PC-9 (cell line): ENCODE measurements around the gene ESRP2. TPM values are rescaled to one million over a fixed set of nuclear protein-coding genes. Genes with fewer than 3 reads are reported as not detected.

ENCODE experiments used
- BruUV-seq: library from RNA; stranded (reverse); fragments of 400-500 nt; replicated peaks from 2 replicates; lab custom pipeline; 2021; lab: Mats Ljungman, UMichigan
- CTCF ChIA-PET: fragments of 300-600 bp; sonication (Branson Sonifier 250); formaldehyde crosslinking; loops from one replicate; lab custom pipeline; 2022; ENCODE audit warnings: antibody characterized with exemption; lab: Charles Lee
- POLR2A ChIA-PET: fragments of 300-600 bp; sonication (Branson Sonifier 250); formaldehyde crosslinking; loops from one replicate; lab custom pipeline; 2022; ENCODE audit warnings: antibody characterized with exemption; ENCODE audit not compliant: unreplicated experiment; lab: Charles Lee
- DNase-seq, 2 experiments: peaks; one replicate each; pipeline versions ENCODE4 v3.0.0 to v3.0.0-alpha.2; 2015 to 2022; ENCODE audit warnings: mixed read lengths in 1 of 2
- H2AFZ ChIP-seq: fragments of 200-600 bp; sonication (generic); 2 replicates; pipeline ENCODE4 v1.8.1; 2017; ENCODE audit warnings: antibody characterized with exemption
- H3F3A ChIP-seq: fragments of 200-600 bp; sonication (generic); 2 replicates; pipeline ENCODE4 v1.8.1; 2017; ENCODE audit warnings: antibody characterized with exemption, mild to moderate bottlenecking, low read depth; ENCODE audit not compliant: insufficient read depth
- H3K27ac ChIP-seq: fragments of 200-600 bp; sonication (generic); 2 replicates; pipeline ENCODE4 v1.6.1; 2016; ENCODE audit warnings: mixed run types
- H3K27me3 ChIP-seq: fragments of 200-600 bp; sonication (generic); 2 replicates; pipeline ENCODE4 v1.6.1; 2016; ENCODE audit warnings: low read depth, mixed run types; ENCODE audit not compliant: insufficient read depth
- H3K36me3 ChIP-seq: fragments of 200-600 bp; sonication (generic); 2 replicates; pipeline ENCODE4 v1.6.1; 2016; ENCODE audit warnings: low read depth, mixed run types
- H3K4me1 ChIP-seq: fragments of 200-600 bp; sonication (generic); replicated peaks from 2 replicates; pipeline ENCODE4 v1.6.1; 2016; ENCODE audit warnings: mixed run types; ENCODE audit not compliant: insufficient read depth
- H3K4me2 ChIP-seq: fragments of 200-600 bp; sonication (generic); 2 replicates; pipeline ENCODE4 v1.6.1; 2017; ENCODE audit warnings: mixed run types
- H3K4me3 ChIP-seq: fragments of 200-600 bp; sonication (generic); 2 replicates; pipeline ENCODE4 v1.6.1; 2016; ENCODE audit warnings: mixed run types
- H3K79me2 ChIP-seq: fragments of 200-600 bp; sonication (generic); 2 replicates; pipeline ENCODE4 v1.6.1; 2017; ENCODE audit warnings: low read depth, mixed run types
- H3K9me2 ChIP-seq: fragments of 200-600 bp; sonication (generic); 2 replicates; pipeline ENCODE4 v1.8.1; 2017; ENCODE audit warnings: mild to moderate bottlenecking; ENCODE audit not compliant: insufficient read depth
- H3K9me3 ChIP-seq: fragments of 200-600 bp; sonication (generic); 2 replicates; pipeline ENCODE4 v1.8.1; 2016; ENCODE audit warnings: low read depth; ENCODE audit not compliant: insufficient read depth
- H4K20me1 ChIP-seq: fragments of 200-600 bp; sonication (generic); 2 replicates; pipeline ENCODE4 v1.8.1; 2017; ENCODE audit not compliant: insufficient read depth
- EZH2 ChIP-seq: fragments of 200-600 bp; sonication (generic); IDR thresholded peaks from 2 replicates; pipeline ENCODE4 v1.8.0; 2017; ENCODE audit warnings: antibody characterized with exemption, low read depth
- intact Hi-C: fragments of 100-400 bp; cut with micrococcal nuclease; formaldehyde crosslinking; loops from one replicate; pipeline ENCODE4 v1.10.0; 2022; ENCODE audit not compliant: unreplicated experiment
- total RNA-seq: library from RNA; stranded (reverse); gene quantifications from 2 replicates; pipeline ENCODE4 v1.2.3, GENCODE V29; 2021
- TF ChIP-seq, protein P1 (sequence below): fragments of 200-600 bp; sonication (generic); conservative IDR thresholded peaks from 2 replicates; pipeline ENCODE4 v1.6.1; 2017; ENCODE audit warnings: mixed run types, antibody characterized with exemption, mild to moderate bottlenecking, moderate library complexity

ESRP2 gene
- total RNA-seq, 1 experiment from 2014 or later = 45.0 TPM

- ChIA-PET POLR2A (interaction anchor here (0.5 to 1.9 kb wide), 7 partner anchors 28 to 495 kb away, joined by 3 to 6 read pairs (median 5); partner anchors contain the start of gene ESRP2), CTCF (interaction anchor here (0.5 to 1.1 kb wide), 8 partner anchors 44 to 997 kb away, joined by 4 to 11 read pairs (median 6); partner anchors contain the start of genes PRMT7 and SLC7A6OS)
- Histone ChIP-seq H3K27me3 (no peaks in the 10 kb centered on the region), H3K9me2 (no peaks in the 10 kb centered on the region), H3K27ac (peak within 1 kb of the TSS; percentile 89), H3K79me2 (peaks cover 43% of the 10 kb centered on the region), H3K36me3 (peaks cover 15% of the 10 kb centered on the region; the same call in 1 of the 2 replicates), H3K9me3 (no peaks in the 10 kb centered on the region), H4K20me1 (peaks cover 15% of the 10 kb centered on the region; the same call in 1 of the 2 replicates), H2AFZ (peak within 1 kb of the TSS; percentile 87), H3K4me2 (peak within 1 kb of the TSS; percentile 93), H3F3A (peaks cover 38% of the 10 kb centered on the region), H3K4me3 (peak within 1 kb of the TSS; percentile 86), H3K4me1 (peaks cover 34% of the 10 kb centered on the region)
- TF ChIP-seq, protein P1, sequence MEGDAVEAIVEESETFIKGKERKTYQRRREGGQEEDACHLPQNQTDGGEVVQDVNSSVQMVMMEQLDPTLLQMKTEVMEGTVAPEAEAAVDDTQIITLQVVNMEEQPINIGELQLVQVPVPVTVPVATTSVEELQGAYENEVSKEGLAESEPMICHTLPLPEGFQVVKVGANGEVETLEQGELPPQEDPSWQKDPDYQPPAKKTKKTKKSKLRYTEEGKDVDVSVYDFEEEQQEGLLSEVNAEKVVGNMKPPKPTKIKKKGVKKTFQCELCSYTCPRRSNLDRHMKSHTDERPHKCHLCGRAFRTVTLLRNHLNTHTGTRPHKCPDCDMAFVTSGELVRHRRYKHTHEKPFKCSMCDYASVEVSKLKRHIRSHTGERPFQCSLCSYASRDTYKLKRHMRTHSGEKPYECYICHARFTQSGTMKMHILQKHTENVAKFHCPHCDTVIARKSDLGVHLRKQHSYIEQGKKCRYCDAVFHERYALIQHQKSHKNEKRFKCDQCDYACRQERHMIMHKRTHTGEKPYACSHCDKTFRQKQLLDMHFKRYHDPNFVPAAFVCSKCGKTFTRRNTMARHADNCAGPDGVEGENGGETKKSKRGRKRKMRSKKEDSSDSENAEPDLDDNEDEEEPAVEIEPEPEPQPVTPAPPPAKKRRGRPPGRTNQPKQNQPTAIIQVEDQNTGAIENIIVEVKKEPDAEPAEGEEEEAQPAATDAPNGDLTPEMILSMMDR = peak; percentile 76
- TF ChIP-seq EZH2 = no peak
- peak; percentile 43 to 77 for DNase-seq
- no TSS peak for BruUV-seq
- intact Hi-C loops = loop anchor here (1.0 kb wide), 3 partner anchors 27 to 64 kb away; partner anchors contain the start of gene SLC7A6OS
These were observed 28.5 kb upstream of the ESRP2 start, which contains the start of gene SLC7A6 for GRCh38 chr16:68264128-68265077. Gene SLC7A6 (plus strand): TSS chr16:68264526. CDS start chr16:68274727, 10,201 bp downstream.

DNA sequence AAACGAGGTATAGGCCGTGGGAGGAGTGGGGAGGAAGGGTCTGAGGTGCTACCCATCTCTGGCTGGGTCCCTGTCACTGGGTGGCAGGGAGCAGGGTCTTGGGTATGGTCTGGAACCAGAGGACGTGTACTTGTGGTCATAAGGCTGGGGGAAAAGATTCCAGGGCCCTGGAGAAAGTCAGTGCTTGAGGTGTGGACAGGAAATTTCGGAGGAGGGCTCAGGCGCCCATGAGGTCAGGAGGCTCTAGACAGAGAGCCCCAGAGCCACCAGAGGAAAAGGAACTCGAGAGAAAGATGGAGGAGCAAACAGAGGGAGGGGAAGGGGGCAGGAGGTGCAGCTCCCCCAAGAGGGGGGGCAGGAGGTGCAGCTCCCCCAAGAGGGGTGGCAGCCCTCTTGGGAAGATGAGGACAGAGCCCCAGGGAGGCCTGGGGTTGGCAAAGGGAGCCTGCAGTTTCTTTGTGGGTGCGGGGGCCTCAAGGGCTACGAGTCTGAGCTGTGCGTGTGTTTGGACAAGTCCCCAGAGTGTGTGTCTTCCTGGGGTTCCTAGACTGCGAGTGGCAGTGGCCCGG, 27.7 kb upstream of the ESRP2 start:
- peaks cover 35% of the 10 kb centered on the region for H3K79me2 ChIP-seq
- no peak for TF ChIP-seq EZH2
- TF ChIP-seq, protein P1 = no peak
- ChIA-PET CTCF (interaction anchor here (0.5 to 1.1 kb wide), 6 partner anchors 45 to 996 kb away, joined by 5 to 11 read pairs (median 8); partner anchors contain the start of genes PRMT7 and SLC7A6OS), POLR2A (interaction anchor here (1.9 kb wide), 1 partner anchor 27 kb away, joined by 6 read pairs; the partner anchor contains the start of gene ESRP2)
- peaks cover 37% of the 10 kb centered on the region for H3K4me1 ChIP-seq
- H3K27ac ChIP-seq = peak overlapping the region; percentile 89
- H3K36me3 ChIP-seq = peaks cover 8% of the 10 kb centered on the region; the same call in 1 of the 2 replicates
- peak overlapping the region; percentile 93 for H3K4me2 ChIP-seq
- peaks cover 42% of the 10 kb centered on the region for H3F3A ChIP-seq
- peaks cover 15% of the 10 kb centered on the region; the same call in 1 of the 2 replicates for H4K20me1 ChIP-seq
- H3K27me3 ChIP-seq = no peaks in the 10 kb centered on the region
- peak overlapping the region; percentile 86 for H3K4me3 ChIP-seq
- intact Hi-C loops = no loop called here
- H2AFZ ChIP-seq = peak overlapping the region; percentile 87
- H3K9me3 ChIP-seq = no peaks in the 10 kb centered on the region
- no peak for DNase-seq
- no TSS peak for BruUV-seq
- H3K9me2 ChIP-seq = no peaks in the 10 kb centered on the region
